C4-2B (cell line): ENCODE measurements around the gene SLC27A2.

Experiments
- H3K27ac ChIP-seq: fragments of 450-650 bp; 2 replicates; pipeline ENCODE4 v1.5.1; 2017
- ZFX ChIP-seq: fragments of 450-650 bp; IDR thresholded peaks from 2 replicates; pipeline ENCODE4 v1.6.1; 2017
- TF ChIP-seq, protein P1 (sequence below): fragments of 450-650 bp; conservative IDR thresholded peaks from 2 replicates; pipeline ENCODE4 v1.5.1; 2017; ENCODE audit warnings: mild to moderate bottlenecking

Gene SLC27A2

DNA sequence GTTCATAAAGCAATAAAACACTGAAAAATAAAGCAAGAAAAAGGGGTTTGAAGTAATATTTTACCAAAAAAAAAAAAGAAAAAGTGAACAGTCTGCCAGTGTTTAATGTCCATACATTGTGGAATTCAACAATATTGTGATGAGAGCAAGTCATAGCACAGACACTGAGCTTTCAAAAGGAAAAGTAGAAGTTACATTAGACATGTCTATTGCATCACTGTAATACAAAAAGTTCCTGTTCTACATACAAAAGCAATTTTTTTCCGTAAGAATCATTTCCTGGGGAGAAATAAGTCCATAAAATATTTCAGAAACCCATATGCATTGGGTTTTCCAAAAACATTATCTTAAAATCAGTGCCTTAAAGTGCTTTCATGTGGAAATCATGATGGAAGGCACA lies 95.4 kb downstream of the SLC27A2 start:
- H3K27ac ChIP-seq: no peak overlapping the region
- no peak for TF ChIP-seq ZFX
- TF ChIP-seq, protein P1, sequence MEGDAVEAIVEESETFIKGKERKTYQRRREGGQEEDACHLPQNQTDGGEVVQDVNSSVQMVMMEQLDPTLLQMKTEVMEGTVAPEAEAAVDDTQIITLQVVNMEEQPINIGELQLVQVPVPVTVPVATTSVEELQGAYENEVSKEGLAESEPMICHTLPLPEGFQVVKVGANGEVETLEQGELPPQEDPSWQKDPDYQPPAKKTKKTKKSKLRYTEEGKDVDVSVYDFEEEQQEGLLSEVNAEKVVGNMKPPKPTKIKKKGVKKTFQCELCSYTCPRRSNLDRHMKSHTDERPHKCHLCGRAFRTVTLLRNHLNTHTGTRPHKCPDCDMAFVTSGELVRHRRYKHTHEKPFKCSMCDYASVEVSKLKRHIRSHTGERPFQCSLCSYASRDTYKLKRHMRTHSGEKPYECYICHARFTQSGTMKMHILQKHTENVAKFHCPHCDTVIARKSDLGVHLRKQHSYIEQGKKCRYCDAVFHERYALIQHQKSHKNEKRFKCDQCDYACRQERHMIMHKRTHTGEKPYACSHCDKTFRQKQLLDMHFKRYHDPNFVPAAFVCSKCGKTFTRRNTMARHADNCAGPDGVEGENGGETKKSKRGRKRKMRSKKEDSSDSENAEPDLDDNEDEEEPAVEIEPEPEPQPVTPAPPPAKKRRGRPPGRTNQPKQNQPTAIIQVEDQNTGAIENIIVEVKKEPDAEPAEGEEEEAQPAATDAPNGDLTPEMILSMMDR: no peak

DNA sequence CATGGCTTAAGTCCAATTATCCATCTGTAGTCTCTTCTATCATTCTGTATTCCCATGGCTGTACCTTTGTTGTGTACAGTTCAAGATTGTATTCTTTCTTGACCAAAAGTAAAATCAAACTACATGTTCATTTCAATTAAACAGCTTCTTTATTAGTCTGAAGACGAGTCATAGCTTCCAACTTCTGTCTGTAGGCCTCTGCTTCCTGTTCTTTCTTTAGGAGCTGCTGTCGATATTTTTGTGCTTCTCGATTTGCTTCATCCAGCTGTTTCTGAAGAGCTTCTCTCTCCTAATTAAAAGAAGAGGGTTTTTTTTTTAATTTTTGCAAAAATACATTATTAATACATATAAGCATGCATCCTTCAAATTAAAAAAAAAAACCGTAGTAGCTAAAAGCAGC lies 96.5 kb downstream of the SLC27A2 start:
- TF ChIP-seq ZFX: no peak
- TF ChIP-seq, protein P1: no peak
- H3K27ac ChIP-seq: no peak overlapping the region

DNA sequence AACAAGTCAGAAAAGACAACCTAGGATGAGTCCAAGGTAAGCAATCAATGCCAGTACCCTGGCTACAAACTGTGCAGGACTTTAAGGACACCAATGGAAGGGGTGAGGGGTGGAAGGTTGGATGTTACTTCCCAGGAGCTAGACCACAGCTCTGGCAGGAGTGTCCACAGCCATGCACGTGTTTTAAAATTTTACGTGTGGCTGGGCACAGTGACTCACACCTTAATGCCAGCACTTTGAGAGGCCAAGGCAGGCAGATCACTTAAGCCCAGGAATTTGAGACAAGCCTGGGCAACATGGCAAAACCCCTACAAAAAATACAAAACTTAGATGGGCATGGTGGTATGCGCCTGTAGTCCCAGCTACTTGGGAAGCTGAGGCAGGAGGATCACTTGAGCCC lies 98.3 kb downstream of the SLC27A2 start:
- TF ChIP-seq, protein P1: no peak
- no peak for TF ChIP-seq ZFX
- H3K27ac ChIP-seq: no peak overlapping the region

DNA sequence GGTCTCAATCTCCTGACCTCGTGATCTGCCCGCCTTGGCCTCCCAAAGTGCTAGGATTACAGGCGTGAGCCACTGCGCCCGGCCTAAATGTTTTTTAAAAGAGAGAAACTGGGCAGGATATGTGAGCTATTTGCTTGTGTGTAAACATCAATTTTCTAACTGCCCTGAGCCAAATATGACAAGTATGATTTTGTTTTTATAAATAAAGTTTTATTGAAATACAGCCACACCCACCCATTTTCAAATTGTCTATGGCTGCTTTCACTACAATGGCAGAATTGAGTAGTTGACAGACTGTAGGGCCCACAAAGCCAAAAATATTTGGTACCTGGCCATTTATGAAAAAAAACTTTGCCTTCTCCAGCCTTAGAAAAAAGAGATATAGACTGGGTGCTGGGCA lies 99.4 kb downstream of the SLC27A2 start:
- no peak for TF ChIP-seq ZFX
- TF ChIP-seq, protein P1: no peak
- H3K27ac ChIP-seq: no peak overlapping the region
